ENCODE measurements around the gene FASTKD2. TPM values are rescaled to one million over a fixed set of nuclear protein-coding genes. Genes with fewer than 3 reads are reported as not detected.
A peak's percentile ranks its signal among the peaks of the same experiment; 100 is the strongest.

FASTKD2 gene
- total RNA-seq, 1 experiment from 2014 or later = 36.9 TPM

DNA sequence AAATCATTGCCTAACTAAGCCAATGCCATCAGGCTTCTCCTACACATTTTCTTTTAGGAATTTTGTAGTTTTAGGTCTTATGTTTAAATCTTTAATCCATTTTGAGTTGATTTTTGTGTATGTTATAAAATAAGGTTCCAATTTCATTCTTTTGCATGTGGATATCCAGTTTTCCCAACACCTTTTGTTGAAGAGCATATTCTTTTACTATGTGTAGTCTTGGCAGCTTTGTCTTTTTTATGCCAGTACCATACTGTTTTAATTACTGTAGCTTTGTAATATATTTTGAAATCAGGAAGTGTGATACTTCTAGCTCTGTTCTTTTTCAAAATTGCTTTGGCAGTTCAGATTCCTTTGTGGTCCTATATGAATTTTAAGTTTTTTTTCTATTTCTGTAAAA is 11.0 kb downstream of the FASTKD2 start:
- Histone ChIP-seq H3K36me3 (ENCODE audit: insufficient read depth, low read length) (peaks cover 93% of the 10 kb centered on the region), H3K4me1 (ENCODE audit: low read length) (no peaks in the 10 kb centered on the region), H3K9ac (ENCODE audit: low read length) (no peak overlapping the region), H4K20me1 (ENCODE audit: insufficient read depth, low read depth, low read length) (no peaks in the 10 kb centered on the region), H3K27ac (ENCODE audit: low read length) (no peak overlapping the region), H3K4me2 (ENCODE audit: low read depth, low read length, poor library complexity, severe bottlenecking) (no peak overlapping the region), H3K9me3 (ENCODE audit: low read length) (peaks cover 41% of the 10 kb centered on the region), H3K79me2 (ENCODE audit: low read length) (peaks cover 83% of the 10 kb centered on the region), H3K27me3 (ENCODE audit: low read length) (no peaks in the 10 kb centered on the region), H3K9me2 (replicated peaks; ENCODE audit: insufficient read depth, low read length) (no peaks in the 10 kb centered on the region), H2AFZ (ENCODE audit: low read length) (no peak overlapping the region), H3K4me3 (ENCODE audit: low read length) (no peak overlapping the region)
- no peak for DNase-seq

DNA sequence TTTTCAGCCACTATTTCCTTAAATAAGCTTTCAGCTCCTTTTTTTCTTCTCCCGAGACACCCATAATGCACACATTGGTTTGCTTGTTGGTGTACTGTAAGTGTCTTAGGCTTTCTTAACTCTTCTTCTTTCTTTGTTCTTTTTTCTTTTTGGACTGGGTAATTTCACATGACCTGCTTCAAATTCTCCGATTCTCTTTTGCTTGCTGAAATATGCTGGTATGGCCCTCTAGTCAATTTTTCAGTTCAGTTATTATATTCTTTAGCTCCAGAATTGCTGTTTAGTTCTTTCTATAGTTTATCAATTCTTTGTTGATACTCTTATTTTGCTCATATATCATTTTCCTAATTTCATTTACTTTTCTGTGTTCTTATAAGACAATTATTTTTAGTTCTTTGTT is 15.3 kb downstream of the FASTKD2 start:
- peaks cover 37% of the 10 kb centered on the region for H3K9me3 ChIP-seq (ENCODE audit: low read length)
- H3K27ac ChIP-seq (ENCODE audit: low read length) = no peak overlapping the region
- peaks cover 89% of the 10 kb centered on the region for H3K36me3 ChIP-seq (ENCODE audit: insufficient read depth, low read length)
- H3K9ac ChIP-seq (ENCODE audit: low read length) = no peak overlapping the region
- H3K27me3 ChIP-seq (ENCODE audit: low read length) = no peaks in the 10 kb centered on the region
- H3K4me3 ChIP-seq (ENCODE audit: low read length) = no peak overlapping the region
- peaks cover 81% of the 10 kb centered on the region for H3K79me2 ChIP-seq (ENCODE audit: low read length)
- DNase-seq = peak; percentile 49
- no peak overlapping the region for H3K4me2 ChIP-seq (ENCODE audit: low read depth, low read length, poor library complexity, severe bottlenecking)
- no peaks in the 10 kb centered on the region for H3K4me1 ChIP-seq (ENCODE audit: low read length)
- no peaks in the 10 kb centered on the region for H4K20me1 ChIP-seq (ENCODE audit: insufficient read depth, low read depth, low read length)
- H3K9me2 ChIP-seq (replicated peaks; ENCODE audit: insufficient read depth, low read length) = no peaks in the 10 kb centered on the region
- no peak overlapping the region for H2AFZ ChIP-seq (ENCODE audit: low read length)

DNA sequence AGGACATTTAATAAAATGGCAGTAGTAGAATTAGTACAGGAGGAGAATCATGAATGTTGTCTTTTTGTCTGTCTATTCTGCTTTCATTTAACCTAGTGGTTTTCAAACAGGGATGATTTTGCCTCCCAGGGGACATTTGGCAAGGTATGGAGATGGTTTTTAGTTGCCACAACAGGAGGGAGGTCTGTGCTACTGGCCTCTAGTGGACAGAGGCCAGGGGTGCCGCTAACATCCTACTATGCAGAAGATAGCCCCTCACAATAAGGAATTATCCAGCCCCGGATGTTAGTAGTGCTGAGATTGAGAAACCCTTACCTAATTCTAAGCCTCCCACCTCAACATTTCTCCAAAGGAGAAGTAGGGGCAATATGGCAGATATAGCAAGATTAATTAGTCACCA is 18.3 kb downstream of the FASTKD2 start:
- H3K4me3 ChIP-seq (ENCODE audit: low read length) = no peak overlapping the region
- H3K79me2 ChIP-seq (ENCODE audit: low read length) = peaks cover 51% of the 10 kb centered on the region
- no peak overlapping the region for H3K27ac ChIP-seq (ENCODE audit: low read length)
- H2AFZ ChIP-seq (ENCODE audit: low read length) = no peak overlapping the region
- H3K9ac ChIP-seq (ENCODE audit: low read length) = no peak overlapping the region
- no peak overlapping the region for H3K4me2 ChIP-seq (ENCODE audit: low read depth, low read length, poor library complexity, severe bottlenecking)
- H3K9me3 ChIP-seq (ENCODE audit: low read length) = peaks cover 20% of the 10 kb centered on the region
- no peaks in the 10 kb centered on the region for H3K4me1 ChIP-seq (ENCODE audit: low read length)
- no peak for DNase-seq
- no peaks in the 10 kb centered on the region for H4K20me1 ChIP-seq (ENCODE audit: insufficient read depth, low read depth, low read length)
- peaks cover 79% of the 10 kb centered on the region for H3K36me3 ChIP-seq (ENCODE audit: insufficient read depth, low read length)
- H3K27me3 ChIP-seq (ENCODE audit: low read length) = no peaks in the 10 kb centered on the region
- no peaks in the 10 kb centered on the region for H3K9me2 ChIP-seq (replicated peaks; ENCODE audit: insufficient read depth, low read length)

DNA sequence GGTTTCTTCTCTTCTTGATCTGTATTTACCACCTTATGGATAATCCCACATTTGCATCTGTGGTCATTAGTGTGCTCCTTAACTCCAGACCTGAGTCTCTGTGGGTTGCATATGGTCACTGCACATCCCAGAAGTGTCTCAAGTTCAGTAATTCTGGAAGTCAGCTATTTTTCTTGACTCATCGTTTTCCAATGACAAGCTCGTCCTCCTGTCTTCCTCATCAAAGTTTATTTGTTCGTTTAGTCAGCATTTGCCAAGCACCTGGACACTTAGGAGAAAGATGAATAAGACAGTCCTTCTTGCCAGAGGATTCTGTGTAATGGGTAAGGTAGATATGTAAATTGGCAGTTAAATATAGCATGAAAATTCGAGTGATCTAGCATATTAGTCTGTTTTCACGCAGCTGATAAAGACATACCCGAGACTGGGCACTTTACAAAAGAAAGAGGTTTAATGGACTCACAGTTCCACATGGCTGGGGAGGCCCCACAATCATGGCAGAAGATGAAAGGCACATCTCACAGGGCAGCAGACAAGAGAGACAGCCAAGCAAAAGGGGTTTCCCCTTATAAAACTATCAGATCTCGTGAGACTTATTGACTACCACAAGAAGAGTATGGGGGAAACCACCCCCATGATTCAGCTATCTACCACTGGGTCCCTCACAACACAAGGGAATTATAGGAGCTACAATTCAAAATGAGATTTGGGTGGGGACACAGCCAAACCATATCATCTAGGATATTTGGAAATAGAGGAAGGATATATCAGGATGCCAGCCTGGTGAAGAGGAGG is 19.4 kb downstream of the FASTKD2 start:
- Histone ChIP-seq H2AFZ (ENCODE audit: low read length) (no peak overlapping the region), H3K79me2 (ENCODE audit: low read length) (peaks cover 41% of the 10 kb centered on the region), H3K4me1 (ENCODE audit: low read length) (peaks cover 4% of the 10 kb centered on the region; the same call in 1 of the 2 replicates), H3K27me3 (ENCODE audit: low read length) (no peaks in the 10 kb centered on the region), H3K36me3 (ENCODE audit: insufficient read depth, low read length) (peaks cover 78% of the 10 kb centered on the region), H3K9me2 (replicated peaks; ENCODE audit: insufficient read depth, low read length) (no peaks in the 10 kb centered on the region), H3K4me3 (ENCODE audit: low read length) (no peak overlapping the region), H3K9me3 (ENCODE audit: low read length) (peaks cover 12% of the 10 kb centered on the region), H4K20me1 (ENCODE audit: insufficient read depth, low read depth, low read length) (no peaks in the 10 kb centered on the region), H3K27ac (ENCODE audit: low read length) (no peak overlapping the region), H3K4me2 (ENCODE audit: low read depth, low read length, poor library complexity, severe bottlenecking) (no peak overlapping the region), H3K9ac (ENCODE audit: low read length) (no peak overlapping the region)
- DNase-seq = no peak

DNA sequence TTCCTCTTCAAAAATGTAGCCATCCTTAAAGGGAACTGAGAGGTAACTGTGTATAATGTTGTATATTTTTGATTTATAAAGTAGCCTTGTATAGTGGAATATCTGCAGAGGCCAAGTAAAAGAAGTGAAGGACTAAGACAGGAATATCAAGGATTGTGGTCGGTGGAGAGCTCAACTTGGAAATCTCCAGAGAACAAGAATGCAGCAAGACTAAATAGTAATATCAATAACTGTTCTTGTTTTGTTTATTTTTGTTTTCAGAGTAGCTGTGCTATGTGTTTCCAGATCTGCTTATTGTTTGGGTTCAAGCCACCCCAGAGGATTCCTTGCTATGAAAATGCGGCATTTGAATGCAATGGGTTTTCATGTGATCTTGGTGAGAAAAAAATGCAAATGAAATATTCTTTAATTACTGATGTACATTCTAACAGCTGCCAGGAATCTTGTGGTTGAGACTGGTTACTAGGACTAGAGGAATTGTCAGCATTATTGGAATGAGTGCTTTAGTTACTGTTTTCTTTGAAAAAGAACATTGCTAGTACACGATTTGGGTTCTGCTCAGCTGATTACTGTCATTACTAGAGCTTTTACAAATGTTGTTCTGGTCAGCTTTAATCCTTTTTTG is 25.0 kb downstream of the FASTKD2 start:
- Histone ChIP-seq H4K20me1 (ENCODE audit: insufficient read depth, low read depth, low read length) (no peaks in the 10 kb centered on the region; the same call in 1 of the 2 replicates), H3K4me2 (ENCODE audit: low read depth, low read length, poor library complexity, severe bottlenecking) (no peak overlapping the region), H3K27ac (ENCODE audit: low read length) (no peak overlapping the region), H3K9ac (ENCODE audit: low read length) (no peak overlapping the region), H2AFZ (ENCODE audit: low read length) (no peak overlapping the region), H3K36me3 (ENCODE audit: insufficient read depth, low read length) (peaks cover 58% of the 10 kb centered on the region; the same call in 1 of the 2 replicates), H3K9me3 (ENCODE audit: low read length) (no peaks in the 10 kb centered on the region), H3K27me3 (ENCODE audit: low read length) (no peaks in the 10 kb centered on the region), H3K79me2 (ENCODE audit: low read length) (no peaks in the 10 kb centered on the region), H3K4me1 (ENCODE audit: low read length) (peaks cover 4% of the 10 kb centered on the region; the same call in 1 of the 2 replicates), H3K4me3 (ENCODE audit: low read length) (no peak overlapping the region), H3K9me2 (replicated peaks; ENCODE audit: insufficient read depth, low read length) (no peaks in the 10 kb centered on the region)
- DNase-seq = no peak

DNA sequence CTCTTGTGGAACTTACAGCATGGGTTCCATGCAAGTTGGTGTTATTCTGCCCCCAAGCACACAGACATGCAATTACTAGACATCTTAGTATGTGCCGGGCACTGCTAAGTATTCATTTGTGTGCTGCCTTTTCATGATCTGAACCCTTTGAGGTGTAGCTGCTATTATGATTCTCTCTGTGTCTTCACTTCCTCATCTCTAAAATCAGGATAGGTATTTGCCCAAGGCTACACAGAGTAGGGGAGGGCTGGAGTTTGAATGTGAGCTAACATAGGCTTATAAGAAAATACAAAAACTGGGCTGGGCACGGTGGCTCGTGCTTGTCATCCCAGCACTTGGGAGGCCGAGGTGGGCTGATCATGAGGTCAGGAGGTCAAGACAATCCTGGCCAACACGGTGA is 27.2 kb downstream of the FASTKD2 start:
- Histone ChIP-seq H3K79me2 (ENCODE audit: low read length) (no peaks in the 10 kb centered on the region), H3K9ac (ENCODE audit: low read length) (no peak overlapping the region), H3K27me3 (ENCODE audit: low read length) (no peaks in the 10 kb centered on the region), H4K20me1 (ENCODE audit: insufficient read depth, low read depth, low read length) (no peaks in the 10 kb centered on the region; the same call in 1 of the 2 replicates), H3K27ac (ENCODE audit: low read length) (no peak overlapping the region), H3K4me2 (ENCODE audit: low read depth, low read length, poor library complexity, severe bottlenecking) (no peak overlapping the region), H3K36me3 (ENCODE audit: insufficient read depth, low read length) (peaks cover 44% of the 10 kb centered on the region; the same call in 1 of the 2 replicates), H3K9me2 (replicated peaks; ENCODE audit: insufficient read depth, low read length) (no peaks in the 10 kb centered on the region), H2AFZ (ENCODE audit: low read length) (no peak overlapping the region), H3K4me3 (ENCODE audit: low read length) (no peak overlapping the region), H3K9me3 (ENCODE audit: low read length) (no peaks in the 10 kb centered on the region), H3K4me1 (ENCODE audit: low read length) (peaks cover 4% of the 10 kb centered on the region; the same call in 1 of the 2 replicates)
- no peak for DNase-seq

DNA sequence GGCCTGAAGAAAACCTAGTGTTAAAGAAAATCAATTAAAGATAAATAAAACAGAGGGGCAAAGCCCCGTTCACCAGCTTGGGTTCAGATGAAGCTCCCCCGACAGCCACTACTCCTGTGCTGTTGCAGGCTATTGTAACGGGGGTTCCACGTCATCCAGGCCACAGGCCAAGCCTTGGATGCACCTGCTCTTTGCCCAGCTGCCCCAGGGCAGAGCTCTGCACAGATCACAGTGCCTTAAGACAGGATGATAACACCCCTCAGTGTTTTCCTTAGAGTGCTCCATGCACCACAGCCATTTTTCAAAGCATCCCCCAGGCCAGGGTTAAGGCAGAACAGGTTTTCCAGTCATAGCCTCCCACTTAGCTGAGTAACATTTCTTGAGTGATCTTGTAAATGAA is 32.0 kb downstream of the FASTKD2 start:
- no peaks in the 10 kb centered on the region for H3K4me1 ChIP-seq (ENCODE audit: low read length)
- H3K9me3 ChIP-seq (ENCODE audit: low read length) = no peaks in the 10 kb centered on the region
- no peak overlapping the region for H3K4me3 ChIP-seq (ENCODE audit: low read length)
- H3K36me3 ChIP-seq (ENCODE audit: insufficient read depth, low read length) = peaks cover 2% of the 10 kb centered on the region; the same call in 1 of the 2 replicates
- H3K9me2 ChIP-seq (replicated peaks; ENCODE audit: insufficient read depth, low read length) = no peaks in the 10 kb centered on the region
- H3K27ac ChIP-seq (ENCODE audit: low read length) = no peak overlapping the region
- H3K4me2 ChIP-seq (ENCODE audit: low read depth, low read length, poor library complexity, severe bottlenecking) = no peak overlapping the region
- H3K79me2 ChIP-seq (ENCODE audit: low read length) = no peaks in the 10 kb centered on the region
- no peak overlapping the region for H2AFZ ChIP-seq (ENCODE audit: low read length)
- no peak for DNase-seq
- no peaks in the 10 kb centered on the region for H3K27me3 ChIP-seq (ENCODE audit: low read length)
- H3K9ac ChIP-seq (ENCODE audit: low read length) = no peak overlapping the region
- no peaks in the 10 kb centered on the region; the same call in 1 of the 2 replicates for H4K20me1 ChIP-seq (ENCODE audit: insufficient read depth, low read depth, low read length)

DNA sequence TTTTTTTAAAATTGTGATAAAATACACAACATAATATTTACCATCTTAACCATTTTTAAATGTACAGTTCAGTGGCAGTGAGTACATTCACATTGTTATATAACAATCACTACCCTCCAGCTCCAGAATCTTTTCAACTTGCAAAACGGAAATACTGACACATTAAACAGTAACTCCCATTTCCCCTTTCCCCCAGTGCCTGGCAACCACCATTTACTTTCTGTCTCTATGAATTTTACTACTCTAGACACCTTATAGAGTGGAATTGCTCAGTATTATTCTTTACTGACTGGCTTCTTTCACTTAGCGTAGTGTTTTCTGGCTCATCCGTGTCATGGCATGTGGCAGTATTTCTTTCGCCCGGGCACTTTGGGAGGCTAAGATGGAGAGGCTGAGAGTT is 32.6 kb downstream of the FASTKD2 start:
- H3K79me2 ChIP-seq (ENCODE audit: low read length) = no peaks in the 10 kb centered on the region
- H3K4me2 ChIP-seq (ENCODE audit: low read depth, low read length, poor library complexity, severe bottlenecking) = no peak overlapping the region
- H3K4me1 ChIP-seq (ENCODE audit: low read length) = no peaks in the 10 kb centered on the region
- no peak overlapping the region for H3K9ac ChIP-seq (ENCODE audit: low read length)
- no peaks in the 10 kb centered on the region for H3K27me3 ChIP-seq (ENCODE audit: low read length)
- H3K4me3 ChIP-seq (ENCODE audit: low read length) = no peak overlapping the region
- H3K9me2 ChIP-seq (replicated peaks; ENCODE audit: insufficient read depth, low read length) = no peaks in the 10 kb centered on the region
- H3K27ac ChIP-seq (ENCODE audit: low read length) = no peak overlapping the region
- H3K9me3 ChIP-seq (ENCODE audit: low read length) = no peaks in the 10 kb centered on the region
- H2AFZ ChIP-seq (ENCODE audit: low read length) = no peak overlapping the region
- no peak for DNase-seq
- no peaks in the 10 kb centered on the region for H4K20me1 ChIP-seq (ENCODE audit: insufficient read depth, low read depth, low read length)
- H3K36me3 ChIP-seq (ENCODE audit: insufficient read depth, low read length) = no peaks in the 10 kb centered on the region
